Islet precursor cell (in vitro differentiated cells): ENCODE measurements around the gene CBLB.
"Not testable (repeated sequence)": the region's sequence is repeated elsewhere in the genome, so short reads cannot be mapped to it uniquely, and the experiment has no call there.

Experiments used
- DNase-seq: peaks from one replicate; pipeline ENCODE4 v3.0.0-alpha.2; 2018

CBLB gene

DNA sequence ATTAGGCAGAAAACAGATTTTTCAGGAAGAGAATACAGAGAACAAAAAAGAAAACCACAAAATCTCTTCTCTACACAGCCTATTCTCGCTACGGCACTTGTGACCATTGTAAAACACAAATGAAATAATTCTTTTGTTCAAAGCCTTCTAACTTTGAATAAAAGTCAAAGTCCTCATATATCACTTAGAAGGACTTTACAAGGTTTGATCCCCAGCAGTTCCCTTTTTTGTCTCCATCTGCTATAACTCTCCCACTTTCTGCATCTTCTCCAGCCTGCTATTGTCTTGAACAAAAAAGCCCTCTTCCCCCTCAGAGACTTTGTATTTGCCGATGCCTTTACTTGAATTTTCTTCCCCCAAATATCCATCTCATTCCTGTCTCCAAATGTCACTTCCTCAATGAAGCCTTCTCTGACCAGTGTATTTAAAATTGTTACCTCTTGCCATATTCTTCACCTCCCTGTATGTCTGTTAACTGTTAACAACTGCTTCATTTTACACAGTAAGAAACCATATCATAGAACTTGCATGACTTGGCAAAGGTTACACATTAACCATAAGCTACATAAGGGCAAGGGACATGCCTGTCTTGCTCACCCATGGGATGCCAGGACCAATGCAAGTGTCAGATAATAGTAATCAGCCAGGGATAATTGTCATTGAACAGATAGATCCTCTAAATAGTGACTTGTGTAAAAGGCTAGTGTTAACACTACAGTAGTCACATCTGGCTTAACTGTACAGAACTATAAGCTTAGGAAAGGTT lies 122.4 kb downstream of the CBLB start:
- DNase-seq = no peak

GRCh38 chr3:105745046-105745445 lies 123.8 kb downstream of the CBLB start:
- DNase-seq = no peak

DNA sequence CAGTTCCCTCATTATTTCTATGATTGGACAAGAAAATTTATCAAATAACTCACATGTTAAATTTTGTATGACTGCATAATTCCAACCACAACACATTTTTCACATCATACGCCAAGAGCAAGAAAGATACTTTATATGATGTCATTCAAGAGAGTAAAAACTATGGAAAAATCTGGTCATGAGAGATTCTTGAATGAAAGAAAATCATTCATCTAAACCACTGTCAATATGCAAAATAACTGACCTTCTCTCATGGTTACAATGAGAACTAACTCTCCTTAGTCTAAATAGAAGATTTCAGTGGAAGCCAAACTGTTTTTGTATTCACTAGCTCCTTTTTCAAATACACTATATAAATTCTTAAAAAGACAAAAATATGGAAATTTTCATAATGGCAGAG lies 124.6 kb downstream of the CBLB start:
- no peak for DNase-seq

GRCh38 chr3:105733356-105733755 lies 135.5 kb downstream of the CBLB start:
- DNase-seq = no peak

GRCh38 chr3:105731686-105732085 lies 137.1 kb downstream of the CBLB start:
- no peak for DNase-seq

DNA sequence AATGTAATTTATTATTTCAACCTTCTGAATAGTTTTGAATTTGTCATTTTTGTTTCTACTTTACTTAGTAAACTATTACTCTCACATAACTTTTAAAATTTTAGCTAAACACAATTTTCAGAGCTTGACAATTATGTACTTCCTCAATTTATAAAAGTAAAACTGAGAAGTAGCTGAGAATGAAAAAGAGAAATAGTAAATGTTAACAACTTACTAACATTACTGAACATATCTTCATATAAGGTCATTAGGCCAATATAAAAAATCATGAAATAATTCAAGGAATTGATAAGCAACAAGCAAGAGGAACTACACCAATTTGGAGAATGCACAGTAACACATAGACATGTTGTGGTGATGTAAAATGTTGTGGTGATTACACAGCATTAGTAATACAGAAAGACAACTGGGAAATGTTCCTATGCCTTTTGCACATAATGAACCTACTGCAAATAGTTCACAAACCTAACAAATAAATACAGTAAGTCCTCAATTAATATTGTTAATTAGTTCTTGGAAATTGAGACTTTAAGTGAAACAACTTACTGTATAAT lies 137.9 kb downstream of the CBLB start:
- no peak for DNase-seq

- DNase-seq = no peak
Measured at GRCh38 chr3:105729667-105730066, 139.1 kb downstream of the CBLB start.

- DNase-seq = no peak
Measured at GRCh38 chr3:105728771-105729312, 140.0 kb downstream of the CBLB start.

GRCh38 chr3:105727036-105727435 lies 141.8 kb downstream of the CBLB start:
- not testable (repeated sequence) for DNase-seq

DNA sequence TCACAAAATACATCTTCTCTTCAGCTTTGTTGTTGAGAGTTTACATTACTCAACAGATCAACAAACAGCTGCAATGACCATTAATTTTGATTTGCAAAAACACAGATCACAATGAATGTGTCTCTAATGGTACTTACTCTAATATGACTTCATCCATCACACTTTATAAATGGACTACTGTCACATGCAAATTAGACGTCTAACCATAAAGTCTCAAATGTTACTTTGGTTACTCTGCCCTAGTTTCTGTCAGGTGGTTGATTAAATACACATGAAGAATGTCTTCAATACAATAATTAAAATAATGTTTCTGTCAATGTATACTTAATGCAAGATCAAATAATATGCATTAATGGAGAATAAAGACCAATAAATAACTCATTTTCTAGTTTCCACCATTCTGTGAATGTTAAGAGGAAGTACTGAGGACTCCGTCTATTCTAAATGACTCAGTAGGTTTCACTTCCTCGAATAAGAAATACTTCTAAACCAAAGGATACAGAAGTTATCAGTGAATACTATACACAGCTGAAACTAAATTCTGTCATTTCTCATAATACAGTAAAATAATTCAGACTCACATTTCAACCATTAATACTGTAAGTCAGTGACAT lies 145.8 kb downstream of the CBLB start:
- DNase-seq = no peak

DNA sequence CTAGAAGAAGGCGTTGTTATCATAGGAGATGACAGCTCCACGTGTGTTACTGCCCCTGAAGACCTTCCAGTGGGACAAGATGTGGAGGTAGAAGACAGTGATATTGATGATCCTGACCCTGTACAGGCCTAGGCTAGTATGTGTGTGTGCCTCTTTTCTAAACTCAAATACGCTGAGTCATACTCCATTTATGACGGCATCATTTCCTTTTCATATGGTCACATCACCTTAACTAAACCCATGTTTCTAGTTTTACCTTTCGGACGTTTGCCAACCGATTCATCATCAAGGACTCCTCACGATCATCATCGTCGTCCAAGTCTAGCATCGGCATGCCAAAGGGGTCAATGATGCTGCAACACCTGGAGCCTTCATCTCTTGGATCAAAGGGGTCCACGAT lies 149.0 kb downstream of the CBLB start:
- no peak for DNase-seq

DNA sequence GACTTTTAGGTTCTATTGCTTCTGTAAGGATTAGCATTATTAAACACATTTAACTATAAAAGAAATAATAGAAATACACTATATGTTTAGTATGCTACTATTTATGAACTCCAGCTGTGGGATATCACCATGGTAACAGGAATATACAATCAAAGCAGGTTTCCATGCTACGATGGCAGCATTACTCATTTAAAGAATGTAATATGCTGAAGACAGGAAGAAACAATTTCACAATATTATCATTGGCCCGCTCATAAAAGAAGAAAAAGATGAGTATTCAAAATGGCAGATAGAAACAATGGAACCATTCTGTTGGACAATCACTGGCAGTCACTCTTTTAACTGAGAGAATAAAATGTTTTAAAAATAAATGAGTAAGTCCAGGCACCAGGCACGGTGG lies 153.4 kb downstream of the CBLB start:
- DNase-seq = no peak

DNA sequence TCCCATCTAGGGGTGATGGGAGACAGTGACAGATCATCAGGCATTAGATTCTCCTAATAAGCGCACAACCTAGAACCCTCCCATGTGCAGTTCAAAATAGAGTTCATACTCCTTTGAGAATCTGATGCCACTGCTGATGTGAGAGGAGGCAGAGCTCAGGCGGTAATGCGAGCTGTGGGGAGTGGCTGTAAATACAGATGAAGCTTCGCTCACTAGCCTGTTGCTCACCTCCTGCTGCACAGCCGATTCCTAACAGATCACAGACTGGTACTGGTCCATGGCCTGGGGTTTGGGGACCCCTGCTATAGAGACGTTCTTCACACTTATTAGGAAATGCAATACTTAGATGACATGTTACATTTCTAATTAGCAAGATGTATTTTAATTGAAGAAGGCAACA lies 154.4 kb downstream of the CBLB start:
- no peak for DNase-seq

DNA sequence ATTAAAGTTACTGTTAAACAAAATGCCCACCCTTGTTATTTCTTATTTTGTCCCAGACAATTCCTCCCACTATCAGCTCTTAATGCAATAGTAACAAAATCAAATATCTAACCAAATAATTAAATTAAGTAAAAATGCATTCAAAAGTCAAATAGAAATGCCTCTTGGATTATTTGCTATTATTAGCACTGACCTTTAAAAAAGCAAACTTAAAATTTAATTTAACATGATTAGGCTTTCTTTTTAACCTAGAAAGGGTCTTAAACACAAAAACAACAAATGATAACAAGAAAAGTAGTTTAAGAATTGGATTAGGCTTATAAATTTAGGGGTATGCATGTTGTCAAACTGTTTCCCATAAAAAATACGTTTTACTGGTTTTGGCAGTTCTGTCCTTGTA lies 159.8 kb downstream of the CBLB start:
- no peak for DNase-seq

GRCh38 chr3:105707009-105707408 lies 161.8 kb downstream of the CBLB start:
- DNase-seq = no peak

DNA sequence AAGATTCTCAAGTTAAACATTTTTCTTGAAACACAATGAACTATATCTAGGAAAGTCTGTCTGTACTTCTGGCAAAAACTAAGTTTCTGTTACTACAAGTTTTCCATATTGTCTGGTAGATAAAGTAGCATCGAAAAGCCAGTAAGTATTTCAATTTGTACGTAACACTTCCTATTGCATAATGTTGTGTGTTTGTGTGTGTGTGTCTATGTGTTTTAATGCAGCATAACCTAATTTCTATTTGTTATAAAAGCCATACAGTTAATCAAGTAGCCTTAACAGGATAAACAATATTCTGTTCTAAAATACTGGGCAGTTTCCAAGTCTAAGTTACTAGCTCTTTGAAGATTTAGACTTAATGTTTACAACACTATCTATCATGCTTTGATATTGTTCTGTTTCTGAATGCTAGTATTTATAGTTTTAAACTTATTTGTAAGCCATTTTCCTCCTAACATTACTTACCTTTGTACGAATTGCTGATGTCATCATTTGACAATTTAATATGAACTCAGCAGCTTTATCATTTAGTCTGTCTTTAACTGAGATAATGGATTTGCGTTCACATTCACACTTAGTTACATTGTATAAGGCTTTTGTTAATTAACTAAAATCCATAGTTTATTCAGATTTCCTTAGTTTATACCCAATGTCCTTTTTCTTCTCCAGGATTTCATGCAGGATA lies 163.9 kb downstream of the CBLB start:
- no peak for DNase-seq

DNA sequence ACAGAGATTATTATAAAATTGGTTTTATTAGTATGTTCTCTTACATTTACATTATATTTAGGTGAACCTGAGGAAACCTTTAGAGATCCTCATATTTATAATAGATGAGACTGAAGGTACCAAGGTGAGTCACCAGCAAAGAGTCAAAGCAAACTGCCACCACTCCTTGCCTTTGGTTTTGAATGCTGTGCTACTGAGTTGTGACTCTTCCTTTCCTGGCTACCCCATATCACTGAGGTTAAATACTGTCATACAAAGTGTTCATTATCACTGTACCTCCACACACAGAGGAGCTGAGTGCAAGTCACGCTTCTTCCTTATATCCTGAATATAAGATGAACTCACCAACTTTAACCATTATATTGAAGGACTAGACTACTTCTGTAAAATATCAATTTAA lies 168.2 kb downstream of the CBLB start:
- DNase-seq = no peak

GRCh38 chr3:105691633-105692032 lies 177.2 kb downstream of the CBLB start:
- DNase-seq = no peak

GRCh38 chr3:105691053-105691452 lies 177.8 kb downstream of the CBLB start:
- DNase-seq = no peak

GRCh38 chr3:105688821-105689220 lies 180.0 kb downstream of the CBLB start:
- DNase-seq = no peak

DNA sequence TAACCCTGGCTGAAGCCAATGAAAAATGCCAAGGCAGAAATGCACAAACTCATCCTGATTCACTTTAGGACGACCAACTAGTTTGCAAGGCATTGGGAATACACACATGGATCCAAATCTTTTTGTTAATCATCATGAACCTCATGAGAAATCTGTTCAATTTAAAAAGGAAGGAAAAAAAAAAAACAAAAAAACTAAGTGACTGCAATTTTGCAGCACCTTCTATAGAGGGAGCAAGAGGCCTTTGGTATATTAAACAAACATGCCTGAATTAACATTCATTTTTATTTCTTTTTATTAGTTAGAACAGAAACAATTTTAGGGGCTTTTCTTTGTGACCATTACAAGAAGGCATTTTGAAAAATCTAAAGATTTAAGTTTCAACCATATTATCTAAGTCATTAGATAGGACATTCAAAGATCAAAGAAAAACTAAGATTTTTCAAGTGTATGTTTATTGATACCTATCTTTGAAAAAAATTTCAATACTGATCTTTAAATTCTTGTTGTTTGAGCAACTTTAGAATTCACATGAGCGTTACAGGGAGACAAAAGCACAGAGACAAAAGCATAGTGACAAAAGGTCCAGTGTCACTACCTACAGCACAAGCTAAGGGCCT lies 182.4 kb downstream of the CBLB start:
- DNase-seq = no peak

GRCh38 chr3:105679951-105680350 lies 188.9 kb downstream of the CBLB start:
- DNase-seq = no peak

- DNase-seq = no peak
Measured at GRCh38 chr3:105678017-105678416, 190.8 kb downstream of the CBLB start.
